K562 (cell line): ENCODE results near the gene ORAI1. TPM values are rescaled to one million over a fixed set of nuclear protein-coding genes. Genes with fewer than 3 reads are reported as not detected.
A peak's percentile ranks its signal among the peaks of the same experiment; 100 is the strongest.

Experiments used
- AFF4 ChIP-seq: sonication (generic); formaldehyde crosslinking; IDR thresholded peaks from 2 replicates; pipeline ENCODE4 v1.8.0; 2023; ENCODE audit warnings: mild to moderate bottlenecking, missing genetic modification reagents
- FIP1L1 ChIP-seq: fragments of 200-400 bp; formaldehyde crosslinking; IDR thresholded peaks from 2 replicates; pipeline ENCODE4 v1.6.1; 2018; ENCODE audit warnings: mild to moderate bottlenecking, low read depth, low read length; ENCODE audit not compliant: poor library complexity, severe bottlenecking
- FOXA3 ChIP-seq, 2 experiments: fragments of 450-650 bp in 1 of 2; sonication (generic) in 1 of 2; formaldehyde crosslinking; IDR thresholded peaks in 1 of 2; conservative IDR thresholded peaks in 1 of 2; 2 replicates each; pipeline versions ENCODE4 v1.4.0 to v1.8.0; 2020 to 2022; ENCODE audit warnings: mild to moderate bottlenecking in 2 of 2, missing genetic modification reagents in 1 of 2
- GABPA ChIP-seq: fragments of 200-800 bp; sonication (Bioruptor generic); conservative IDR thresholded peaks from 2 replicates; pipeline ENCODE4 v1.6.1; 2016; ENCODE audit warnings: low read depth, missing genetic modification characterization, missing compliant biosample characterization
- JUNB ChIP-seq: fragments of 450-650 bp; formaldehyde crosslinking; conservative IDR thresholded peaks from 2 replicates; pipeline ENCODE4 v1.4.0; 2020; ENCODE audit warnings: mild to moderate bottlenecking
- POLR2A ChIP-seq: fragments of 450-650 bp; conservative IDR thresholded peaks from 2 replicates; pipeline ENCODE4 v1.6.1; 2016
- TEAD2 ChIP-seq: fragments of 450-650 bp; IDR thresholded peaks from 2 replicates; pipeline ENCODE4 v1.6.1; 2016; ENCODE audit warnings: missing genetic modification characterization, control low read depth, missing compliant biosample characterization
- ZNF282 ChIP-seq: sonication (generic); formaldehyde crosslinking; IDR thresholded peaks from 2 replicates; pipeline ENCODE4 v1.8.1; 2023; ENCODE audit warnings: missing genetic modification reagents
- ZNF507 ChIP-seq: conservative IDR thresholded peaks from 2 replicates; pipeline ENCODE4 v1.6.1; 2017; ENCODE audit warnings: missing genetic modification characterization, missing compliant biosample characterization
- polyA plus RNA-seq, 8 experiments: library from polyadenylated mRNA; depleted of rRNA in 4 of 8; stranded (reverse) in 5 of 8; unstranded in 3 of 8; fragments of >200 nt; fragmentation: Nextera tagmentation in 2 of 8; fragmentation: Illumina TruSeq in 1 of 8; extraction: Ambion mirVana in 2 of 8; extraction: Trizol in 1 of 8; gene quantifications; 2 replicates each; pipeline versions ENCODE4 v1.2.1 to v1.2.3, GENCODE V29; 2011 to 2014; ENCODE audit warnings: inconsistent platforms in 1 of 8, missing spikeins in 1 of 8
- total RNA-seq, 7 experiments: library from RNA; depleted of rRNA in 6 of 7; stranded (reverse); fragments of >200 nt in 6 of 7; fragmentation: Illumina TruSeq in 2 of 7; extraction: Trizol in 2 of 7; gene quantifications; 2 replicates each; pipeline versions ENCODE4 v1.2.1 to v1.2.3, GENCODE V29; 2011 to 2021; ENCODE audit warnings: low replicate concordance in 1 of 7
- TF ChIP-seq, protein P1 (sequence below): fragments of 450-650 bp; IDR thresholded peaks from 2 replicates; pipeline ENCODE4 v1.6.1; 2016; ENCODE audit warnings: mild to moderate bottlenecking, moderate library complexity

ORAI1 gene
- total and polyA plus RNA-seq, 9 of the 15 experiments (the other 6 are each of a cell fraction or from before 2014, with no cell fraction given): 2.6 to 23.8 (median 9.3) TPM

GRCh38 chr12:121626853-121627640 lies 717 bp downstream of the ORAI1 start (continued):
- TF ChIP-seq, protein P1, sequence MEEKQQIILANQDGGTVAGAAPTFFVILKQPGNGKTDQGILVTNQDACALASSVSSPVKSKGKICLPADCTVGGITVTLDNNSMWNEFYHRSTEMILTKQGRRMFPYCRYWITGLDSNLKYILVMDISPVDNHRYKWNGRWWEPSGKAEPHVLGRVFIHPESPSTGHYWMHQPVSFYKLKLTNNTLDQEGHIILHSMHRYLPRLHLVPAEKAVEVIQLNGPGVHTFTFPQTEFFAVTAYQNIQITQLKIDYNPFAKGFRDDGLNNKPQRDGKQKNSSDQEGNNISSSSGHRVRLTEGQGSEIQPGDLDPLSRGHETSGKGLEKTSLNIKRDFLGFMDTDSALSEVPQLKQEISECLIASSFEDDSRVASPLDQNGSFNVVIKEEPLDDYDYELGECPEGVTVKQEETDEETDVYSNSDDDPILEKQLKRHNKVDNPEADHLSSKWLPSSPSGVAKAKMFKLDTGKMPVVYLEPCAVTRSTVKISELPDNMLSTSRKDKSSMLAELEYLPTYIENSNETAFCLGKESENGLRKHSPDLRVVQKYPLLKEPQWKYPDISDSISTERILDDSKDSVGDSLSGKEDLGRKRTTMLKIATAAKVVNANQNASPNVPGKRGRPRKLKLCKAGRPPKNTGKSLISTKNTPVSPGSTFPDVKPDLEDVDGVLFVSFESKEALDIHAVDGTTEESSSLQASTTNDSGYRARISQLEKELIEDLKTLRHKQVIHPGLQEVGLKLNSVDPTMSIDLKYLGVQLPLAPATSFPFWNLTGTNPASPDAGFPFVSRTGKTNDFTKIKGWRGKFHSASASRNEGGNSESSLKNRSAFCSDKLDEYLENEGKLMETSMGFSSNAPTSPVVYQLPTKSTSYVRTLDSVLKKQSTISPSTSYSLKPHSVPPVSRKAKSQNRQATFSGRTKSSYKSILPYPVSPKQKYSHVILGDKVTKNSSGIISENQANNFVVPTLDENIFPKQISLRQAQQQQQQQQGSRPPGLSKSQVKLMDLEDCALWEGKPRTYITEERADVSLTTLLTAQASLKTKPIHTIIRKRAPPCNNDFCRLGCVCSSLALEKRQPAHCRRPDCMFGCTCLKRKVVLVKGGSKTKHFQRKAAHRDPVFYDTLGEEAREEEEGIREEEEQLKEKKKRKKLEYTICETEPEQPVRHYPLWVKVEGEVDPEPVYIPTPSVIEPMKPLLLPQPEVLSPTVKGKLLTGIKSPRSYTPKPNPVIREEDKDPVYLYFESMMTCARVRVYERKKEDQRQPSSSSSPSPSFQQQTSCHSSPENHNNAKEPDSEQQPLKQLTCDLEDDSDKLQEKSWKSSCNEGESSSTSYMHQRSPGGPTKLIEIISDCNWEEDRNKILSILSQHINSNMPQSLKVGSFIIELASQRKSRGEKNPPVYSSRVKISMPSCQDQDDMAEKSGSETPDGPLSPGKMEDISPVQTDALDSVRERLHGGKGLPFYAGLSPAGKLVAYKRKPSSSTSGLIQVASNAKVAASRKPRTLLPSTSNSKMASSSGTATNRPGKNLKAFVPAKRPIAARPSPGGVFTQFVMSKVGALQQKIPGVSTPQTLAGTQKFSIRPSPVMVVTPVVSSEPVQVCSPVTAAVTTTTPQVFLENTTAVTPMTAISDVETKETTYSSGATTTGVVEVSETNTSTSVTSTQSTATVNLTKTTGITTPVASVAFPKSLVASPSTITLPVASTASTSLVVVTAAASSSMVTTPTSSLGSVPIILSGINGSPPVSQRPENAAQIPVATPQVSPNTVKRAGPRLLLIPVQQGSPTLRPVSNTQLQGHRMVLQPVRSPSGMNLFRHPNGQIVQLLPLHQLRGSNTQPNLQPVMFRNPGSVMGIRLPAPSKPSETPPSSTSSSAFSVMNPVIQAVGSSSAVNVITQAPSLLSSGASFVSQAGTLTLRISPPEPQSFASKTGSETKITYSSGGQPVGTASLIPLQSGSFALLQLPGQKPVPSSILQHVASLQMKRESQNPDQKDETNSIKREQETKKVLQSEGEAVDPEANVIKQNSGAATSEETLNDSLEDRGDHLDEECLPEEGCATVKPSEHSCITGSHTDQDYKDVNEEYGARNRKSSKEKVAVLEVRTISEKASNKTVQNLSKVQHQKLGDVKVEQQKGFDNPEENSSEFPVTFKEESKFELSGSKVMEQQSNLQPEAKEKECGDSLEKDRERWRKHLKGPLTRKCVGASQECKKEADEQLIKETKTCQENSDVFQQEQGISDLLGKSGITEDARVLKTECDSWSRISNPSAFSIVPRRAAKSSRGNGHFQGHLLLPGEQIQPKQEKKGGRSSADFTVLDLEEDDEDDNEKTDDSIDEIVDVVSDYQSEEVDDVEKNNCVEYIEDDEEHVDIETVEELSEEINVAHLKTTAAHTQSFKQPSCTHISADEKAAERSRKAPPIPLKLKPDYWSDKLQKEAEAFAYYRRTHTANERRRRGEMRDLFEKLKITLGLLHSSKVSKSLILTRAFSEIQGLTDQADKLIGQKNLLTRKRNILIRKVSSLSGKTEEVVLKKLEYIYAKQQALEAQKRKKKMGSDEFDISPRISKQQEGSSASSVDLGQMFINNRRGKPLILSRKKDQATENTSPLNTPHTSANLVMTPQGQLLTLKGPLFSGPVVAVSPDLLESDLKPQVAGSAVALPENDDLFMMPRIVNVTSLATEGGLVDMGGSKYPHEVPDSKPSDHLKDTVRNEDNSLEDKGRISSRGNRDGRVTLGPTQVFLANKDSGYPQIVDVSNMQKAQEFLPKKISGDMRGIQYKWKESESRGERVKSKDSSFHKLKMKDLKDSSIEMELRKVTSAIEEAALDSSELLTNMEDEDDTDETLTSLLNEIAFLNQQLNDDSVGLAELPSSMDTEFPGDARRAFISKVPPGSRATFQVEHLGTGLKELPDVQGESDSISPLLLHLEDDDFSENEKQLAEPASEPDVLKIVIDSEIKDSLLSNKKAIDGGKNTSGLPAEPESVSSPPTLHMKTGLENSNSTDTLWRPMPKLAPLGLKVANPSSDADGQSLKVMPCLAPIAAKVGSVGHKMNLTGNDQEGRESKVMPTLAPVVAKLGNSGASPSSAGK: peak; percentile 33; the same call in 1 of the 2 replicates
- TF ChIP-seq POLR2A (peak; percentile 60), GABPA (tag) (peak; percentile 20; the same call in 1 of the 2 replicates), ZNF507 (tag) (no peak), JUNB (CRISPR knock-in tag) (no peak), FIP1L1 (peak; percentile 50), FOXA3 (CRISPR knock-in tag; conservative IDR thresholded peaks at IDR 0.05 in 1 of 2, IDR thresholded peaks at IDR 0.05 in 1 of 2) (peak in 1 of 2 experiments; percentile 11; a peak in 1 of 4 replicates), ZNF282 (CRISPR knock-in tag) (no peak), AFF4 (CRISPR knock-in tag) (0 out of 2 replicates have a peak, but pooled peaks have one; percentile 19), TEAD2 (no peak)
